KBM-7 (cell line): ENCODE data around the gene ERN1.

Source experiments
- DNase-seq: peaks from one replicate; pipeline ENCODE4 v3.0.0-alpha.2; 2015
- in situ Hi-C: fragments of 300-500 bp; cut with MboI; formaldehyde crosslinking; loops from 2 replicates; pipeline ENCODE4 v1.14.3; 2020; ENCODE audit warnings: low sequenced_read_pairs, low pct_unique_long_range_greater_than_20kb, mixed read lengths

The ERN1 gene

GRCh38 chr17:64095144-64095882 is 34.6 kb downstream of the ERN1 start:
- no peak for DNase-seq
- in situ Hi-C loops, result no loop called here

- in situ Hi-C loops, result no loop called here
- no peak for DNase-seq
Observed at GRCh38 chr17:64094412-64094811, 35.5 kb downstream of the ERN1 start.

GRCh38 chr17:64092952-64093451 is 36.9 kb downstream of the ERN1 start:
- in situ Hi-C loops, result no loop called here
- DNase-seq, result no peak

GRCh38 chr17:64092113-64092512 is 37.8 kb downstream of the ERN1 start:
- in situ Hi-C loops, result no loop called here
- no peak for DNase-seq

- no peak for DNase-seq
- in situ Hi-C loops, result no loop called here
Observed at GRCh38 chr17:64091571-64091970, 38.4 kb downstream of the ERN1 start.

GRCh38 chr17:64091116-64091515 is 38.8 kb downstream of the ERN1 start:
- in situ Hi-C loops, result no loop called here
- no peak for DNase-seq

GRCh38 chr17:64090144-64090543 is 39.8 kb downstream of the ERN1 start:
- in situ Hi-C loops, result no loop called here
- no peak for DNase-seq

- DNase-seq, result no peak
- in situ Hi-C loops, result no loop called here
Observed at GRCh38 chr17:64087252-64088005, 42.5 kb downstream of the ERN1 start.

- DNase-seq, result no peak
- in situ Hi-C loops, result no loop called here
Observed at GRCh38 chr17:64085650-64086005, 44.3 kb downstream of the ERN1 start.

GRCh38 chr17:64084940-64085649 is 44.8 kb downstream of the ERN1 start:
- in situ Hi-C loops, result no loop called here
- no peak for DNase-seq

- DNase-seq, result no peak
Observed at GRCh38 chr17:64084086-64084939, 45.6 kb downstream of the ERN1 start.

GRCh38 chr17:64083563-64084085 is 46.3 kb downstream of the ERN1 start:
- in situ Hi-C loops, result no loop called here
- DNase-seq, result no peak

More at GRCh38 chr17:64084086-64084939, 45.6 kb downstream of the ERN1 start:
- in situ Hi-C loops, result no loop called here

- in situ Hi-C loops, result no loop called here
- no peak for DNase-seq
Observed at GRCh38 chr17:64083093-64083492, 46.9 kb downstream of the ERN1 start.

GRCh38 chr17:64081802-64082799 is 47.8 kb downstream of the ERN1 start:
- in situ Hi-C loops, result no loop called here
- peak; percentile 47 for DNase-seq

GRCh38 chr17:64080174-64080618 is 49.7 kb downstream of the ERN1 start:
- in situ Hi-C loops, result no loop called here

GRCh38 chr17:64077379-64077778 is 52.6 kb downstream of the ERN1 start:
- in situ Hi-C loops, result no loop called here

More at GRCh38 chr17:64080174-64080618, 49.7 kb downstream of the ERN1 start:
- DNase-seq, result no peak

GRCh38 chr17:64075913-64076312 is 54.0 kb downstream of the ERN1 start:
- in situ Hi-C loops, result no loop called here
- DNase-seq, result no peak

More at GRCh38 chr17:64077379-64077778, 52.6 kb downstream of the ERN1 start:
- DNase-seq, result no peak
